ENCODE measurements around the gene NCKAP5L.

GRCh38 chr12:49808686-49809380, 19.4 kb downstream of the NCKAP5L start:
- no peak for TF ChIP-seq CTCF (IDR thresholded peaks at IDR 0.05 in 4 of 5, conservative IDR thresholded peaks at IDR 0.05 in 1 of 5)
- no peak for TF ChIP-seq POLR2A (IDR thresholded peaks at IDR 0.05)
